Neural cell (in vitro differentiated cells): Measurements from ENCODE around the gene RASGEF1B.
"Not testable (repeated sequence)": the region's sequence is repeated elsewhere in the genome, so short reads cannot be mapped to it uniquely, and the experiment has no call there.

Source experiments
- EP300 ChIP-seq: fragments of 450-650 bp; conservative IDR thresholded peaks from 2 replicates; pipeline ENCODE4 v1.6.1; 2014; ENCODE audit warnings: antibody characterized with exemption, mild to moderate bottlenecking, moderate library complexity; ENCODE audit not compliant: poor library complexity, severe bottlenecking
- EZH2 ChIP-seq: fragments of 200-600, 300-800 bp; shearing (Covaris generic), sonication (generic); IDR thresholded peaks from 2 replicates; pipeline ENCODE4 v1.6.1; 2014; ENCODE audit warnings: antibody characterized with exemption, low read length, borderline replicate concordance, mild to moderate bottlenecking; ENCODE audit not compliant: insufficient read depth, poor library complexity, severe bottlenecking
- POLR2AphosphoS5 ChIP-seq: IDR thresholded peaks from 2 replicates; pipeline ENCODE4 v1.6.1; 2012
- RAD21 ChIP-seq: fragments of 450-650 bp; conservative IDR thresholded peaks from 2 replicates; pipeline ENCODE4 v1.6.1; 2014; ENCODE audit warnings: antibody characterized with exemption, mild to moderate bottlenecking, moderate library complexity
- SMC3 ChIP-seq: fragments of 450-650 bp; conservative IDR thresholded peaks from 2 replicates; pipeline ENCODE4 v1.6.1; 2014; ENCODE audit warnings: antibody characterized with exemption, mild to moderate bottlenecking, moderate library complexity; ENCODE audit not compliant: poor library complexity
- TAF1 ChIP-seq: IDR thresholded peaks from 2 replicates; pipeline ENCODE4 v1.6.1; 2012; ENCODE audit warnings: low read depth
- TF ChIP-seq, protein P1 (sequence below): fragments of 450-650 bp; IDR thresholded peaks from 2 replicates; pipeline ENCODE4 v1.5.1; 2014; ENCODE audit warnings: antibody characterized with exemption, mild to moderate bottlenecking, moderate library complexity; ENCODE audit not compliant: poor library complexity, severe bottlenecking

GRCh38 chr4:81473331-81474265, 1.9 kb upstream of the RASGEF1B start:
- TF ChIP-seq, protein P1, sequence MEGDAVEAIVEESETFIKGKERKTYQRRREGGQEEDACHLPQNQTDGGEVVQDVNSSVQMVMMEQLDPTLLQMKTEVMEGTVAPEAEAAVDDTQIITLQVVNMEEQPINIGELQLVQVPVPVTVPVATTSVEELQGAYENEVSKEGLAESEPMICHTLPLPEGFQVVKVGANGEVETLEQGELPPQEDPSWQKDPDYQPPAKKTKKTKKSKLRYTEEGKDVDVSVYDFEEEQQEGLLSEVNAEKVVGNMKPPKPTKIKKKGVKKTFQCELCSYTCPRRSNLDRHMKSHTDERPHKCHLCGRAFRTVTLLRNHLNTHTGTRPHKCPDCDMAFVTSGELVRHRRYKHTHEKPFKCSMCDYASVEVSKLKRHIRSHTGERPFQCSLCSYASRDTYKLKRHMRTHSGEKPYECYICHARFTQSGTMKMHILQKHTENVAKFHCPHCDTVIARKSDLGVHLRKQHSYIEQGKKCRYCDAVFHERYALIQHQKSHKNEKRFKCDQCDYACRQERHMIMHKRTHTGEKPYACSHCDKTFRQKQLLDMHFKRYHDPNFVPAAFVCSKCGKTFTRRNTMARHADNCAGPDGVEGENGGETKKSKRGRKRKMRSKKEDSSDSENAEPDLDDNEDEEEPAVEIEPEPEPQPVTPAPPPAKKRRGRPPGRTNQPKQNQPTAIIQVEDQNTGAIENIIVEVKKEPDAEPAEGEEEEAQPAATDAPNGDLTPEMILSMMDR, result not testable (repeated sequence)
- not testable (repeated sequence) for TF ChIP-seq POLR2AphosphoS5, EZH2, RAD21, TAF1, SMC3, EP300
